ENCODE results near the gene ZNF273.
A peak's percentile ranks its signal among the peaks of the same experiment; 100 is the strongest.
"Not testable (repeated sequence)": the region's sequence is repeated elsewhere in the genome, so short reads cannot be mapped to it uniquely, and the experiment has no call there.

Gene ZNF273

GRCh38 chr7:64902806-64903721, at the start of gene ZNF273:
Gene ZNF273, plus strand, starts transcription at chr7:64903273. Its CDS starts 45 bp downstream, at chr7:64903318.
- peak; percentile 91 for DNase-seq

GRCh38 chr7:64853679-64854078, 49.4 kb upstream of the ZNF273 start:
- DNase-seq, result no peak

- DNase-seq, result no peak
These were observed 48.1 kb upstream of the ZNF273 start for GRCh38 chr7:64854969-64855368.

GRCh38 chr7:64863021-64863420, 40.1 kb upstream of the ZNF273 start:
- no peak for DNase-seq

GRCh38 chr7:64863530-64863929, 39.5 kb upstream of the ZNF273 start:
- DNase-seq, result not testable (repeated sequence)

GRCh38 chr7:64863969-64864368, 39.1 kb upstream of the ZNF273 start:
- no peak for DNase-seq

GRCh38 chr7:64867863-64868440, 35.1 kb upstream of the ZNF273 start:
- no peak for DNase-seq

GRCh38 chr7:64868499-64868898, 34.6 kb upstream of the ZNF273 start:
- no peak for DNase-seq

- no peak for DNase-seq
These were observed 33.9 kb upstream of the ZNF273 start for GRCh38 chr7:64869121-64869725.

- DNase-seq, result no peak
These were observed 33.0 kb upstream of the ZNF273 start for GRCh38 chr7:64869912-64870562.

- no peak for DNase-seq
These were observed 32.4 kb upstream of the ZNF273 start for GRCh38 chr7:64870656-64871055.

GRCh38 chr7:64871761-64872160, 31.3 kb upstream of the ZNF273 start:
- DNase-seq, result no peak

- no peak for DNase-seq
These were observed 30.5 kb upstream of the ZNF273 start for GRCh38 chr7:64872351-64873154.

- no peak for DNase-seq
These were observed 29.9 kb upstream of the ZNF273 start for GRCh38 chr7:64873155-64873500.

GRCh38 chr7:64873517-64873916, 29.6 kb upstream of the ZNF273 start:
- DNase-seq, result no peak

GRCh38 chr7:64874114-64874513, 29.0 kb upstream of the ZNF273 start:
- no peak for DNase-seq

- DNase-seq, result no peak
These were observed 28.4 kb upstream of the ZNF273 start for GRCh38 chr7:64874562-64875250.

- DNase-seq, result no peak
These were observed 27.8 kb upstream of the ZNF273 start for GRCh38 chr7:64875258-64875657.

GRCh38 chr7:64875658-64876406, 27.2 kb upstream of the ZNF273 start:
- no peak for DNase-seq

- peak; percentile 73 for DNase-seq
These were observed 26.0 kb upstream of the ZNF273 start for GRCh38 chr7:64876792-64877713.
